BE2C (cell line): ENCODE results near the gene RALY.
A peak's percentile ranks its signal among the peaks of the same experiment; 100 is the strongest.

Experiments used
- DNase-seq: peaks from one replicate; pipeline ENCODE4 v3.0.0-alpha.2; 2020
- H3K27me3 ChIP-seq: fragments of 250-450 bp; sonication (Bioruptor Pico); 2 replicates; pipeline ENCODE4 v1.5.1; 2020; ENCODE audit warnings: mild to moderate bottlenecking
- H3K36me3 ChIP-seq: fragments of 250-450 bp; sonication (Bioruptor Pico); 2 replicates; pipeline ENCODE4 v1.5.1; 2020; ENCODE audit warnings: mild to moderate bottlenecking
- H3K4me1 ChIP-seq: fragments of 250-450 bp; sonication (Bioruptor Pico); 2 replicates; pipeline ENCODE4 v1.5.1; 2020
- H3K4me3 ChIP-seq: 2 replicates; pipeline ENCODE4 v1.5.1; 2011; ENCODE audit warnings: low read depth, low read length
- H3K9me3 ChIP-seq: fragments of 250-450 bp; sonication (Bioruptor Pico); 2 replicates; pipeline ENCODE4 v1.5.1; 2020
- TF ChIP-seq, protein P1 (sequence below): IDR thresholded peaks from 2 replicates; pipeline ENCODE4 v1.5.1; 2012; ENCODE audit warnings: mild to moderate bottlenecking, low read depth, low read length

The RALY gene

DNA sequence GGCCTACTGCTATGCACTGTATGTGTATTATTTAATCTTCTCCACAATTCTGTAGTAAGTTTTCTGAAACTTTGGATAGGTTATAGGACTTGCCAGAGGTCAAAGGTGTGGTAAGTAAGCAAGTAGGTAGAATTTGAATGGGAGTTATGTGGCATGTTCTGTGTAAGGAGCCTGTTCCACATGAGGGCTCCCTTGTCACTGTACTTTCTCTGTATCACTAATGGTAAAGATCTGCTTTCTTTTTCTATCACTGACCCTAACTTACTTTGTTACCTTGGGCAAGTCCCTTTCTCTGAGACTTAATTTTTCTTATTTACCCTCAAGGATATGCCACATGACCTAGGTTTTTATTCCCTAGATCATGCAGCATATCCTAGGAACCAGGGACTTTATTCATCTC lies 68.0 kb downstream of the RALY start:
- H3K36me3 ChIP-seq = no peaks in the 10 kb centered on the region
- H3K27me3 ChIP-seq = no peaks in the 10 kb centered on the region
- no peak for DNase-seq
- H3K4me1 ChIP-seq = peaks cover 44% of the 10 kb centered on the region
- H3K9me3 ChIP-seq = no peaks in the 10 kb centered on the region
- no peak overlapping the region for H3K4me3 ChIP-seq
- TF ChIP-seq, protein P1, sequence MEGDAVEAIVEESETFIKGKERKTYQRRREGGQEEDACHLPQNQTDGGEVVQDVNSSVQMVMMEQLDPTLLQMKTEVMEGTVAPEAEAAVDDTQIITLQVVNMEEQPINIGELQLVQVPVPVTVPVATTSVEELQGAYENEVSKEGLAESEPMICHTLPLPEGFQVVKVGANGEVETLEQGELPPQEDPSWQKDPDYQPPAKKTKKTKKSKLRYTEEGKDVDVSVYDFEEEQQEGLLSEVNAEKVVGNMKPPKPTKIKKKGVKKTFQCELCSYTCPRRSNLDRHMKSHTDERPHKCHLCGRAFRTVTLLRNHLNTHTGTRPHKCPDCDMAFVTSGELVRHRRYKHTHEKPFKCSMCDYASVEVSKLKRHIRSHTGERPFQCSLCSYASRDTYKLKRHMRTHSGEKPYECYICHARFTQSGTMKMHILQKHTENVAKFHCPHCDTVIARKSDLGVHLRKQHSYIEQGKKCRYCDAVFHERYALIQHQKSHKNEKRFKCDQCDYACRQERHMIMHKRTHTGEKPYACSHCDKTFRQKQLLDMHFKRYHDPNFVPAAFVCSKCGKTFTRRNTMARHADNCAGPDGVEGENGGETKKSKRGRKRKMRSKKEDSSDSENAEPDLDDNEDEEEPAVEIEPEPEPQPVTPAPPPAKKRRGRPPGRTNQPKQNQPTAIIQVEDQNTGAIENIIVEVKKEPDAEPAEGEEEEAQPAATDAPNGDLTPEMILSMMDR = no peak

DNA sequence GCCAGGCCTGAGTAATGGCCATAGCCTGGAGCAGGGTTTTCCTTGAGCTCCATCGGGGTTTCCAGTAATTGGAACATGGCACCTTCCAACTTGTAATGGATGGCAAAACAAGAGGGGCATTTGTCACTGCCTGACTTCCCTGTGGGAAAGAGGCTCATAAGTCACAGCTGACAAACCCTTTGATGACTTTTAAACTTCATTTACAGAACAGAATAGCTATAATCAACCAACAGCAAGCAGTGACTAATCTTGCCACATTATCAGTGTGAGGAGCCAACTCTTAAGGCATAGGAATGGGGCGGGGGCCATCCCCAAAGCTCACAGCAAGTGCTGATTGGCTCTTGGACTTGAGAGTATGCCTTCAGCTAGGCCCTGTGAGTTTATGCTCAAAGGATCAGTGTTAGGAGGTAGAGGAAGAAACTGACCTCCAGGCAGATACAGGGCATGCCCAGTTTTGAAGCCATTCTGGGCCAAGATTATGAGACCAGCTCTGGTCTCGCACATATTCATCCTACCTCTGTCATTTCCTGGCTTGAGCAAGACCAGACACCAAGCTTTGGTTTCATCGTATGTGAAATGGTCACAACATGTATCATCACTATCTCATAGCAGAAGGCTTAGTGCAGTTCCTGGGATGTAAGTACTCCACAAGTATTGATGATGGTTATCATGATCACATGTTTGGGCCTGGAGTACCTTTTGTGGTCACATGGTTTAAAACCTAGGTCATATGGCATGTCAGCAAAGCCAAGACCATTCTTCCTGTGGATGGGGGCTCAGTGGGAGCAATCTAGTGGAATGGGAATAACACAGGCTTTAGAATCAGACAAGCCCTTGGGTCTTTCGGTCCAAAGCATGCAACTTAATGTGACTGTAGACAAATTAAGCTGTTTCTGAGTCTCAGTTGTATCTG lies 69.1 kb downstream of the RALY start:
- Histone ChIP-seq H3K9me3 (no peaks in the 10 kb centered on the region), H3K4me3 (no peak overlapping the region), H3K36me3 (no peaks in the 10 kb centered on the region), H3K27me3 (no peaks in the 10 kb centered on the region), H3K4me1 (peaks cover 44% of the 10 kb centered on the region)
- DNase-seq = no peak
- TF ChIP-seq, protein P1 = no peak

DNA sequence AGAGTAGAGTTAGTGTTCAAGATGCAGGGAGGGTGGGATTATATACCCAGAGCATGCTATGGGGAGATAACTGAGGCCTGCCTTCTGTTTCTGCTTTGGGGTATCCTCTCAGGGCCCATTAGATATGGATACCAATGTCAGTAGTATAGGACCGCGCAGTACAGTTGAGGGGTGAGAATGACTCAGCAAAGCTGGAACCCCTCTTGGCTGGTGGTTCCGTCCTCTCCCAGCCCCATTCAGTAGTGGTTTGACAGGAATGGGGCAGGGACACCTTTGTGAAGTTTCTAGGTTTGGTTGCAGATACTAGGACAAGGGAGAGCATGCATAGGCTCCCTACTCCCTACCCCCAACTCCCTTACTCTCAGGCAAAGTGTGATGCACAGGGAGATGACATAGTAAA lies 70.6 kb downstream of the RALY start:
- Histone ChIP-seq H3K4me1 (peaks cover 48% of the 10 kb centered on the region), H3K9me3 (no peaks in the 10 kb centered on the region), H3K4me3 (no peak overlapping the region), H3K27me3 (no peaks in the 10 kb centered on the region), H3K36me3 (no peaks in the 10 kb centered on the region)
- TF ChIP-seq, protein P1 = no peak
- no peak for DNase-seq

DNA sequence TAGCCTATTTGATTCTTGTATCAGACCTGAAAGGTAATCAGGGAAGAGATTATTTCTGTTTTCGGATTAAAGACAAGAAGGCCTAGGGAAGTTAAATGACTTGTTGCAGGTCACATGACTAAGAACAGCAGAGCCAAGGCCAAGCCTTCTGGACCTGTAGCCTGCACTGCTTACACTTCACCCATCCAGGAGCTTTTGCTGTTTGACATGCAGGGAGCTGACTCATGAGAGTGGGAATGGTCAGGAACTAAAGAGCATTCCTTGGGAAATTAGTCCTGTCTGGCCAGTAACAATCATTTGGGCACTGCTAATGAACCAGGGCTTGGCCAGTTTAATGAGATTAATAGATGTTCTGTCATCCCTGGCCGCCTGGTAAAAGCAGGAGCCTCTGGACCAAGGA lies 71.5 kb downstream of the RALY start:
- peak; percentile 48 for DNase-seq
- TF ChIP-seq, protein P1 = no peak
- H3K36me3 ChIP-seq = no peaks in the 10 kb centered on the region

DNA sequence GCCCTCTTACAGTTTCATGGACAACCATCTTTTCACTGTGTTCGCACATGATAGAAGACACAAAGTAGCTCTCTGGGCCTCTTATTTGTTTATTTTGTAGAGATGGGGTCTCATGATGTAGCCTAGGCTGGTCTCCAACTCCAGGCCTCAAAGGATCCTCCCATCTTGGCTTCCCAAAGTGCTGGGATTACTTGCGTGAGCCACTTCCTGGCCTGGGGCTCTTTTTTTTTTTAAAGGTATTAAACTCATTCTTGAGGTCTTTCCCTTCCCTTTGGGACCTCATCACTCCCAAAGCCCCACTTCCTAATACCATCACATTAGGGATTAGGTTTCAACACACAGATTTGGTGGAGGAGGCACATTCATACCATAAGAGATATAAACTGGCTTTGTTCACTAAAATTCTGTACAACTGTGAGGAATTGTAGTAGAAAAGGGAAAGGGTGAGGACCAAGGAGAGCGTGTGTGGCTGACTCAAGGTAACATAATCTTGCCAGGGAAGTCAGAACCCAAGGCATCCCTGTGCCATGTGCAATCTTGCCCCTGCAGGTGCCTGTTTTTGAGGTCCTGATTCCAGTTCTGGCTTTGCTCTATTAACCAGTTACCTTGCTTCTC lies 72.9 kb downstream of the RALY start:
- H3K4me1 ChIP-seq = peaks cover 38% of the 10 kb centered on the region
- TF ChIP-seq, protein P1 = no peak
- peaks cover 2% of the 10 kb centered on the region; the same call in 1 of the 2 replicates for H3K36me3 ChIP-seq

More for the DNA sequence above, 71.5 kb downstream of the RALY start:
- H3K9me3 ChIP-seq = no peaks in the 10 kb centered on the region
- H3K27me3 ChIP-seq = no peaks in the 10 kb centered on the region
- H3K4me3 ChIP-seq = no peak overlapping the region
- H3K4me1 ChIP-seq = peaks cover 49% of the 10 kb centered on the region

DNA sequence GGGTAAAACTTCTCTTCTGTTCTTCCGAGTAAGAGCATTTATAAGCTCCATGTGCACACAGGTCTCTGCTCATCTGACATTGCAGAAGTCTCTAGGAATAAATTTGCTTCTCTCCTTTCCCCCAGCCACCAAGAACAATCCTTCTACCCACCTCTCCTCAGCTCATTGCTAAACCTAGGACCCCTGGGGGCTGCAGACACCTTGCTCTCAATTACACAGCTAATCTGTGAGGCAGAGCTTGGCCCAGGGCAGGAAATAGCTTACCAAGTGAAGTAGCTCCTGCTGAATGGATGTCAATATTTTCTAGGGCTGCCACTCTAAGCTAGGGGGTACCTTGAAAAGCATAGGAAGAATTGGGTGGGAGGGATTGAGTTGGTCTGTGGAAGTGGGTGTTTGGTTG lies 74.3 kb downstream of the RALY start:
- H3K4me1 ChIP-seq = peaks cover 29% of the 10 kb centered on the region
- TF ChIP-seq, protein P1 = no peak
- DNase-seq = no peak
- peaks cover 10% of the 10 kb centered on the region; the same call in 1 of the 2 replicates for H3K36me3 ChIP-seq
- H3K9me3 ChIP-seq = no peaks in the 10 kb centered on the region
- no peak overlapping the region for H3K4me3 ChIP-seq
- H3K27me3 ChIP-seq = no peaks in the 10 kb centered on the region

More for the DNA sequence above, 72.9 kb downstream of the RALY start:
- H3K4me3 ChIP-seq = no peak overlapping the region
- DNase-seq = no peak
- H3K27me3 ChIP-seq = no peaks in the 10 kb centered on the region
- no peaks in the 10 kb centered on the region for H3K9me3 ChIP-seq
